Smooth muscle cell (in vitro differentiated cells): ENCODE results near the gene GRAMD2B. TPM values are rescaled to one million over a fixed set of nuclear protein-coding genes. Genes with fewer than 3 reads are reported as not detected.

Experiments
- DNase-seq: peaks from one replicate; lab custom pipeline; 2025; ENCODE audit not compliant: unreplicated experiment; lab: John Stamatoyannopoulos, UW
- H2AFZ ChIP-seq: fragments of 200-600 bp; sonication (generic); 2 replicates; pipeline ENCODE4 v1.6.0; 2016; ENCODE audit warnings: antibody characterized with exemption, low read depth, mild to moderate bottlenecking
- H3F3A ChIP-seq: fragments of 200-600 bp; sonication (generic); 2 replicates; pipeline ENCODE4 v1.6.0; 2017; ENCODE audit warnings: antibody characterized with exemption, low read depth
- H3K27ac ChIP-seq: fragments of 200-600 bp; sonication (generic); 2 replicates; pipeline ENCODE4 v1.5.1; 2016; ENCODE audit warnings: low read depth, mild to moderate bottlenecking
- H3K27me3 ChIP-seq: fragments of 200-600 bp; sonication (generic); 2 replicates; pipeline ENCODE4 v1.6.1; 2016; ENCODE audit warnings: low read depth, mild to moderate bottlenecking
- H3K36me3 ChIP-seq: fragments of 200-600 bp; sonication (generic); 2 replicates; pipeline ENCODE4 v1.5.1; 2016; ENCODE audit warnings: low read depth
- H3K4me1 ChIP-seq: fragments of 200-600 bp; sonication (generic); 2 replicates; pipeline ENCODE4 v1.5.1; 2016; ENCODE audit warnings: low read depth
- H3K4me2 ChIP-seq: fragments of 200-600 bp; sonication (generic); 2 replicates; pipeline ENCODE4 v1.6.0; 2016; ENCODE audit warnings: mild to moderate bottlenecking
- H3K4me3 ChIP-seq: fragments of 200-600 bp; sonication (generic); 2 replicates; pipeline ENCODE4 v1.5.1; 2016; ENCODE audit warnings: mild to moderate bottlenecking
- H3K79me2 ChIP-seq: fragments of 200-600 bp; sonication (generic); 2 replicates; pipeline ENCODE4 v1.6.0; 2016; ENCODE audit warnings: low read depth, mild to moderate bottlenecking
- H3K9ac ChIP-seq: fragments of 200-600 bp; sonication (generic); 2 replicates; pipeline ENCODE4 v1.6.0; 2016; ENCODE audit warnings: low read depth
- H3K9me3 ChIP-seq: fragments of 200-600 bp; sonication (generic); replicated peaks from 2 replicates; pipeline ENCODE4 v1.5.1; 2016; ENCODE audit warnings: low read depth
- H4K20me1 ChIP-seq: fragments of 200-600 bp; sonication (generic); 2 replicates; pipeline ENCODE4 v1.6.0; 2016; ENCODE audit warnings: low read depth
- CTCF ChIP-seq: fragments of 200-600 bp; sonication (generic); IDR thresholded peaks from 2 replicates; pipeline ENCODE4 v1.5.1; 2017; ENCODE audit warnings: borderline replicate concordance, mild to moderate bottlenecking, antibody characterized with exemption; ENCODE audit not compliant: insufficient read depth, poor library complexity, severe bottlenecking
- WGBS: methylation state at CpG from one replicate; pipeline ENCODE4 v1.1.7; 2016; ENCODE audit warnings: low lambda C conversion rate; 5-methylcytosine and 5-hydroxymethylcytosine counted together
- polyA plus RNA-seq: library from polyadenylated mRNA; unstranded; fragments of >200 nt; fragmentation: Nextera tagmentation; extraction: Ambion mirVana; gene quantifications from 2 replicates; pipeline ENCODE4 v1.2.1, GENCODE V29; 2016
- total RNA-seq: library from RNA; depleted of rRNA; stranded (reverse); fragments of >200 nt; gene quantifications from 2 replicates; pipeline ENCODE4 v1.2.3, GENCODE V29; 2014

The GRAMD2B gene
- total and polyA plus RNA-seq, 2 experiments from 2014 or later: 8.7 to 27.3 TPM

- TF ChIP-seq CTCF: no peak
- Histone ChIP-seq H3K9ac (no peak overlapping the region), H3K27ac (no peak overlapping the region), H3F3A (no peaks in the 10 kb centered on the region), H2AFZ (no peak overlapping the region), H3K79me2 (no peaks in the 10 kb centered on the region), H3K4me1 (peaks cover 30% of the 10 kb centered on the region), H3K4me3 (no peak overlapping the region), H4K20me1 (no peaks in the 10 kb centered on the region), H3K27me3 (no peaks in the 10 kb centered on the region), H3K4me2 (no peak overlapping the region), H3K36me3 (peaks cover 19% of the 10 kb centered on the region), H3K9me3 (no peaks in the 10 kb centered on the region)
- DNase-seq: no peak
These were observed 64.4 kb downstream of the GRAMD2B start for GRCh38 chr5:126487596-126487995.

- no peaks in the 10 kb centered on the region for H3K9me3 ChIP-seq
- H3K27me3 ChIP-seq: no peaks in the 10 kb centered on the region
- H3K79me2 ChIP-seq: no peaks in the 10 kb centered on the region
- WGBS: 54% methylated on average over 7 of the region's 7 CpGs
- no peak overlapping the region for H2AFZ ChIP-seq
- H3K4me1 ChIP-seq: peaks cover 30% of the 10 kb centered on the region
- H4K20me1 ChIP-seq: no peaks in the 10 kb centered on the region
- no peak for DNase-seq
- no peaks in the 10 kb centered on the region for H3F3A ChIP-seq
- no peak overlapping the region for H3K9ac ChIP-seq
- H3K36me3 ChIP-seq: peaks cover 19% of the 10 kb centered on the region
- H3K27ac ChIP-seq: no peak overlapping the region
- H3K4me3 ChIP-seq: no peak overlapping the region
- no peak overlapping the region for H3K4me2 ChIP-seq
- TF ChIP-seq CTCF: no peak
These were observed 65.3 kb downstream of the GRAMD2B start for GRCh38 chr5:126488443-126489065.

- no peak overlapping the region for H3K4me3 ChIP-seq
- H3K79me2 ChIP-seq: no peaks in the 10 kb centered on the region
- H3F3A ChIP-seq: no peaks in the 10 kb centered on the region
- TF ChIP-seq CTCF: no peak
- peaks cover 16% of the 10 kb centered on the region for H3K36me3 ChIP-seq
- H3K4me1 ChIP-seq: peaks cover 30% of the 10 kb centered on the region
- H3K9ac ChIP-seq: no peak overlapping the region
- WGBS: 81% methylated on average over 12 of the region's 12 CpGs
- no peak overlapping the region for H3K4me2 ChIP-seq
- no peaks in the 10 kb centered on the region for H3K27me3 ChIP-seq
- DNase-seq: no peak
- no peak overlapping the region for H2AFZ ChIP-seq
- H3K9me3 ChIP-seq: no peaks in the 10 kb centered on the region
- no peaks in the 10 kb centered on the region for H4K20me1 ChIP-seq
- H3K27ac ChIP-seq: no peak overlapping the region
These were observed 67.1 kb downstream of the GRAMD2B start for GRCh38 chr5:126490167-126490940.
